Upper lobe of right lung (tissue), 1 donor: ENCODE results near the gene CRISPLD2. TPM values are rescaled to one million over a fixed set of nuclear protein-coding genes. Genes with fewer than 3 reads are reported as not detected.
A peak's percentile ranks its signal among the peaks of the same experiment; 100 is the strongest.

ENCODE experiments used
- ATAC-seq: fragments of 200-7000 bp; cut with Tn5 transposase; one replicate; pipeline ENCODE4 v1.9.1; 2020; ENCODE audit warnings: mild to moderate bottlenecking, moderate library complexity
- DNase-seq: peaks from one replicate; pipeline ENCODE4 v3.0.0-alpha.2; 2020
- H3K27ac ChIP-seq: fragments of 200-600 bp; one replicate; pipeline ENCODE4 v1.8.0; 2022
- H3K27me3 ChIP-seq: fragments of 200-600 bp; one replicate; pipeline ENCODE4 v1.8.0; 2022; ENCODE audit warnings: mild to moderate bottlenecking
- H3K36me3 ChIP-seq: fragments of 200-600 bp; one replicate; pipeline ENCODE4 v1.8.0; 2022
- H3K4me1 ChIP-seq: fragments of 200-600 bp; one replicate; pipeline ENCODE4 v1.8.0; 2022
- H3K4me3 ChIP-seq: fragments of 200-600 bp; one replicate; pipeline ENCODE4 v1.8.0; 2022; ENCODE audit warnings: mild to moderate bottlenecking
- H3K9me3 ChIP-seq: fragments of 200-600 bp; one replicate; pipeline ENCODE4 v1.8.0; 2022
- intact Hi-C: fragments of 100-400 bp; cut with DNase I; formaldehyde crosslinking; loops from one replicate; pipeline ENCODE4 v1.11.0; 2022
- total RNA-seq: library from RNA; stranded (reverse); fragmentation: NEBNext Ultra II Directional; extraction: Animal tissue kit (Norgen Biotek cat#: 25700); gene quantifications from one replicate; pipeline ENCODE4 v1.2.1, GENCODE V29; 2021
- TF ChIP-seq, protein P1 (sequence below): fragments of 200-600 bp; IDR thresholded peaks from one replicate; pipeline ENCODE4 v1.8.0; 2022; ENCODE audit warnings: antibody characterized with exemption
- donor health status: DM: no; HTN: yes; CAD: no; lungs with severe emphysema.

Gene CRISPLD2
- total RNA-seq, 1 donor from 2014 or later = 61.9 TPM

DNA sequence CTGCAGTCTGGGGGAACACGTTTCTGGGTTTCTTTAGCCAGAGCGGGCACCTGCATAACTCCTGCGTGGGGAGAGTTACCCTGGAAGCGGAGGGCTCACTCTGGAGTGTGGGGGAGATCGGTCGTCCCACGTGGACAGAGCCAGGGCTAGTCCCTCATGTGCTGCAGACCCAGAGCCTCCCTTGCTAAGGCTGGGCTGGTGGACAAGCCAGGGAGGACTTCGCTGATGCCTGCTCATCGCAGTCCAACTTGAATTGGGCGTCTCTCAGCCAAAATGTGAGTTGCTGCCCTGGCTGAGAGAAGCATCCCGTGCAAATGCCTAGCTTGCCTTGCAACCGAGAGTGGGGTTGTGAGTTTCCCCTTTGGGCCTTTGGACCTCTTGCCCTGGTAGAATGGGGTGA, 986 bp downstream of the CRISPLD2 start:
- intact Hi-C loops = no loop called here
- TF ChIP-seq, protein P1, sequence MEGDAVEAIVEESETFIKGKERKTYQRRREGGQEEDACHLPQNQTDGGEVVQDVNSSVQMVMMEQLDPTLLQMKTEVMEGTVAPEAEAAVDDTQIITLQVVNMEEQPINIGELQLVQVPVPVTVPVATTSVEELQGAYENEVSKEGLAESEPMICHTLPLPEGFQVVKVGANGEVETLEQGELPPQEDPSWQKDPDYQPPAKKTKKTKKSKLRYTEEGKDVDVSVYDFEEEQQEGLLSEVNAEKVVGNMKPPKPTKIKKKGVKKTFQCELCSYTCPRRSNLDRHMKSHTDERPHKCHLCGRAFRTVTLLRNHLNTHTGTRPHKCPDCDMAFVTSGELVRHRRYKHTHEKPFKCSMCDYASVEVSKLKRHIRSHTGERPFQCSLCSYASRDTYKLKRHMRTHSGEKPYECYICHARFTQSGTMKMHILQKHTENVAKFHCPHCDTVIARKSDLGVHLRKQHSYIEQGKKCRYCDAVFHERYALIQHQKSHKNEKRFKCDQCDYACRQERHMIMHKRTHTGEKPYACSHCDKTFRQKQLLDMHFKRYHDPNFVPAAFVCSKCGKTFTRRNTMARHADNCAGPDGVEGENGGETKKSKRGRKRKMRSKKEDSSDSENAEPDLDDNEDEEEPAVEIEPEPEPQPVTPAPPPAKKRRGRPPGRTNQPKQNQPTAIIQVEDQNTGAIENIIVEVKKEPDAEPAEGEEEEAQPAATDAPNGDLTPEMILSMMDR = no peak
- H3K27ac ChIP-seq = peak overlapping the region; percentile 70
- no peaks in the 10 kb centered on the region for H3K36me3 ChIP-seq
- no peaks in the 10 kb centered on the region for H3K9me3 ChIP-seq
- H3K4me3 ChIP-seq = peak overlapping the region; percentile 53
- DNase-seq = no peak
- H3K4me1 ChIP-seq = peaks cover 17% of the 10 kb centered on the region
- ATAC-seq = no peak
- peaks cover 15% of the 10 kb centered on the region for H3K27me3 ChIP-seq

DNA sequence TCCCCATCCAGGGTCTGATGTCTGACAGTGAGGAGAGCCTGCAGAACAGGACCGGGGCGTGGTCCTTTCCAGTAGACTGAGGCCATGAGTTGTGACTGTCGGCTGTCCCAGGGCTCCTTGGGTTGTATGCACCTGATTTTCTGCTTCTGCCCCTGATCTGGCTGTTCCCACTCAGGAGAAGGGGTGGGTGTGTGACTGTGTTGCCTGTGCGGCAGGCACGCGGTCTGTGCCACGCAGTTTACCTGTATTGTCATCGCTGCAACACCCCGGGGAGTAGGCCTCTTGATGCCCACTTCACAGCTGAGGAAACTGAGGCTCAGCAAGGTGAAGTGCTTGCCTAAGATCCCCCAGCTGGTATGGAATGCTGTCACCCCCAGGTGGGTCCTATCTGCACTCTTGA, 1.4 kb downstream of the CRISPLD2 start:
- intact Hi-C loops = no loop called here
- TF ChIP-seq, protein P1 = no peak
- peak overlapping the region; percentile 70 for H3K27ac ChIP-seq

DNA sequence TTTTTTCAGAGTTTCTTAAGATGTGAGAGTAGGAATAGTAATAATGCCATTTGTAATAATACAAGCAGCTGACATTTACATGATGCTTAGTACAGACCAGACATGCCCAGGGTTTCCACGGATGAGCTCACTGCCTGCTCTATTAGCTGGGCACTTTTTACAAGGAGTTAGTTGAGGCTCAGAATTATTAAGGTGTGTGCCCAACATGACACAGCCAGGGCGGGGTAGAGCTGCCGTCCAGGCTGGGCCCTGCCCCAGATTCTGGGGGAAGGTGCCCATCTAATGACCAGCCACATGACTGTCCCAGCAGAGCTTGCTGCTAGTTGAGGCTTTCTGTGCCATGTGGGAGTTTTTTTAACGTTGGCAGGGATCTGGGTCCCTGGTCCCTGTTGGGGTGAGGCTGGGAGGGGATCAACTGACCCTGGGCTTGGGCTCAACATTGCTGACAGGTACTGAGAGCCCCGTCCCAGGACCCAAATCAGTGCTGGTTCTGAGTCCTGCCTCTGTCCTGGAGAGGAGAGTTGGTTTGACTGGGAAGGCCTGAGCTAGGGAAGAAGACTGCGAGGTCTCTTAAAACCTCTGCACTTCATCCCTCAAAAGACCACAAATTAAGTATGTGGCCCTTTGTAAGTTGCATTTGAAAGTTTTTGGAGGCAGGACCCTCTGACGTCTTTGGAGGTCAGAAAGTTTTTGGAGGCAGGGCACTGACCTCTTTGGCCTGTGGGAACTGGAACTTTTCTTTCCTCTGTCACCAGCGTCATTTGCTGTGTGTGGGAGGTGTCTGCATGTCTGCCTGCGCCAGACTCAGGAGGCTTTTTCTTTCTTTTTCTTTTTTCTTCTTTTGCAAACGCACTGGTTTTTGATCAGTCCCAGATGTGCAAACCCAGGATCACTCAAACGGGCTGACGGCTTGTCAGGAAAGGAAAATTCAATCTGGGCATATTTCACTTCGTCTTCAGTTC, 2.2 kb downstream of the CRISPLD2 start:
- TF ChIP-seq, protein P1 = no peak
- Histone ChIP-seq H3K4me3 (peak overlapping the region; percentile 53), H3K9me3 (no peaks in the 10 kb centered on the region), H3K27me3 (peaks cover 15% of the 10 kb centered on the region), H3K36me3 (no peaks in the 10 kb centered on the region), H3K4me1 (peaks cover 19% of the 10 kb centered on the region), H3K27ac (peak overlapping the region; percentile 70)
- ATAC-seq (no peak), DNase-seq (no peak)
- intact Hi-C loops = no loop called here

More for the DNA sequence above, 1.4 kb downstream of the CRISPLD2 start:
- H3K9me3 ChIP-seq = no peaks in the 10 kb centered on the region
- H3K36me3 ChIP-seq = no peaks in the 10 kb centered on the region
- H3K27me3 ChIP-seq = peaks cover 15% of the 10 kb centered on the region
- H3K4me3 ChIP-seq = peak overlapping the region; percentile 53
- peaks cover 17% of the 10 kb centered on the region for H3K4me1 ChIP-seq
- ATAC-seq = no peak
- no peak for DNase-seq

DNA sequence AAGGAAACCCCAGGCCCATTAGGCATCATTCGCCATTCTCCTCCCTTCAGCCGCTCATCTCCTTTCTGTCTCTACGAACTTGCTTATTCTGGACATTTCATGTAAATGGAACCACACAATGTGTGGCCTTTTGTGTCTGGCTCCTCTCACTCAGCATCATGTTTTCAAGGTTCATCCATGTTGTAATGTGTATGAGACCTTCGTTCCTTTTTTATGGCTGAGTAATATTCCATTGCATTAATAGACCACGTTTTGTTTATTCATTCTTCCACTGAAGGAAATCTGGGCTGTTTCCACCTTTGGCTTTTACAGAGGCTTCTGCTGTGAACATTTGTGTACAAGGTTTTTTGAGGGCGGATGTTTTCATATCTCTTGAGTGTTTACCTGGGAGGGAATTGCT, 3.2 kb downstream of the CRISPLD2 start:
- ATAC-seq (no peak), DNase-seq (no peak)
- Histone ChIP-seq H3K4me1 (peaks cover 27% of the 10 kb centered on the region), H3K36me3 (no peaks in the 10 kb centered on the region), H3K9me3 (no peaks in the 10 kb centered on the region), H3K4me3 (peak overlapping the region; percentile 53), H3K27me3 (peaks cover 15% of the 10 kb centered on the region), H3K27ac (peak overlapping the region; percentile 70)
- TF ChIP-seq, protein P1 = no peak
- intact Hi-C loops = no loop called here

DNA sequence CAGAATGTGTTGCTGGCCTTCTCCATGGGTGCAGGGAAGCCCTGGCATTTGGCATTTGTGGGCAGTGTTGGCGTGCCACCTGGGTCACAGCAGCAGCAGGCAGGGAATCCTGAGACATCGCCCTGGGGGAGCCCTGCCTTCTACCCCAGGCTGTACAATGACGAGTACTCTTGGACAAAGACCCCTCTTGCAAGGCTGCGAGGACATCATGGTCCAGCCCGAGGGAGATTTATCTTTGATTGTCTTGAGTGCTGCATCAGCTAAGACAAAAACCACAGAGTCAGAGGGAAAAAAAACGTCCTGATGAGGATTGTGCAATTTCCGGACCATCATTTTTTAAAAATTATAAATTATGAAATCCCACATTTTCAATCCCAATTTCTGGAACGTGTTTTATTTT, 3.7 kb downstream of the CRISPLD2 start:
- intact Hi-C loops = no loop called here
- Histone ChIP-seq H3K4me3 (no peak overlapping the region), H3K9me3 (no peaks in the 10 kb centered on the region), H3K4me1 (peaks cover 30% of the 10 kb centered on the region), H3K36me3 (no peaks in the 10 kb centered on the region), H3K27ac (peak overlapping the region; percentile 70), H3K27me3 (peaks cover 15% of the 10 kb centered on the region)
- ATAC-seq (no peak), DNase-seq (no peak)
- TF ChIP-seq, protein P1 = no peak
